K562 treated with DMSO at 1 percent for 12 hours (cell line): ENCODE data around the gene MTERF2. TPM values are rescaled to one million over a fixed set of nuclear protein-coding genes. Genes with fewer than 3 reads are reported as not detected.

Experiments
- total RNA-seq: library from RNA; unstranded; fragments of 300-600 nt; gene quantifications from 2 replicates; pipeline ENCODE4 v1.2.3, GENCODE V29; 2022; ENCODE audit not compliant: insufficient read depth

The MTERF2 gene
- total RNA-seq: 10.7 and 20.9 TPM in 2 replicates

GRCh38 chr12:106986625-106987389 is at the start of gene MTERF2:
MTERF2 (minus strand) TSS chr12:106987146; CDS start chr12:106978714, 8,432 bp downstream.

DNA sequence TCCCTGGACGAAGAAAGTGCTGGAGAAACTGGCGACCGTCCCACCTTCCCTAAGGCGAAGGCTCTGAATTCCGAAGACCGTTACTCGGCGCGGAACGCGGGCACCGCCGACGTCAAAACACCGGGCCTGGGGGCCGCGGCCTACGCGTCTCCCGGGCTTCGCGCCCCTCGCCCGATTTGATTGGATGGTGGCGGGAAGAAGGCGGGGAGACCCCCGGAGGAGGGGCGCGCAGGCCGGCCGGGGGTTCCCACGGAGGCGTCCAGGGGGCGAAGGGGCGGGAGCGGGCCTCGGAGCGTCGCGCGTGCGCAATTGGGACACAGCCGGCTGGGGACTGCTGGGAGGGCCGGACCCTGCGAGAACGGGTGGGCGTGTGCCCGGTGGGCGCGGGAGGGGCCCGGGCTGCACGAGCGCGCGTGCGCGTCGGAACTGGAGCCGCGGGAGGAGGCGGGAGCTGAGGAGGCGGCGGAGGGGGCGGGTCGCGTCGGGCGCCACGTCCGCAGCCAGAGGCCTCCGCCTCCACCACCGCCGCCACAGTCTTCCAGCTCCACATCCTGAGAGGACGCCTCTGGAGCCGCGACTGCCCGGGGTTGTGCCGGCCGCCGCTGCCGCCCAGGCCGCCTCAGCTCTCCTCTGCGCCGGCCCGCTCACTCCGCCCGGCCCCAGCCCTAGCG is 31.4 kb downstream of the MTERF2 start, which contains the start of gene TMEM263:
TSS of gene TMEM263 (plus strand) at position 531 of the 671 bp plus-strand sequence. CDS start 11,210 bp downstream, outside the sequence.

Other genes starting within 250 kb of the MTERF2 start
- gene RIC8B, start 212.5 kb downstream of the MTERF2 start, total RNA-seq: 2.6 and 14.3 TPM in 2 replicates
- gene TMEM263, start 31.2 kb downstream of the MTERF2 start, total RNA-seq: 16.2 and 31.6 TPM in 2 replicates
- 21.9 and 43.7 TPM in 2 replicates for gene CRY1, start 106.4 kb upstream of the MTERF2 start, total RNA-seq